ENCODE measurements around the gene SOAT1.

GRCh38 chr1:179351281-179351680 is 57.7 kb downstream of the SOAT1 start:
- TF ChIP-seq, protein P1, sequence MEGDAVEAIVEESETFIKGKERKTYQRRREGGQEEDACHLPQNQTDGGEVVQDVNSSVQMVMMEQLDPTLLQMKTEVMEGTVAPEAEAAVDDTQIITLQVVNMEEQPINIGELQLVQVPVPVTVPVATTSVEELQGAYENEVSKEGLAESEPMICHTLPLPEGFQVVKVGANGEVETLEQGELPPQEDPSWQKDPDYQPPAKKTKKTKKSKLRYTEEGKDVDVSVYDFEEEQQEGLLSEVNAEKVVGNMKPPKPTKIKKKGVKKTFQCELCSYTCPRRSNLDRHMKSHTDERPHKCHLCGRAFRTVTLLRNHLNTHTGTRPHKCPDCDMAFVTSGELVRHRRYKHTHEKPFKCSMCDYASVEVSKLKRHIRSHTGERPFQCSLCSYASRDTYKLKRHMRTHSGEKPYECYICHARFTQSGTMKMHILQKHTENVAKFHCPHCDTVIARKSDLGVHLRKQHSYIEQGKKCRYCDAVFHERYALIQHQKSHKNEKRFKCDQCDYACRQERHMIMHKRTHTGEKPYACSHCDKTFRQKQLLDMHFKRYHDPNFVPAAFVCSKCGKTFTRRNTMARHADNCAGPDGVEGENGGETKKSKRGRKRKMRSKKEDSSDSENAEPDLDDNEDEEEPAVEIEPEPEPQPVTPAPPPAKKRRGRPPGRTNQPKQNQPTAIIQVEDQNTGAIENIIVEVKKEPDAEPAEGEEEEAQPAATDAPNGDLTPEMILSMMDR (IDR thresholded peaks at IDR 0.05; ENCODE audit: poor library complexity) = no peak
- TF ChIP-seq EZH2 (IDR thresholded peaks at IDR 0.05; ENCODE audit: borderline replicate concordance) (no peak), EZH2phosphoT487 (IDR thresholded peaks at IDR 0.05; ENCODE audit: low read depth, severe bottlenecking, unreplicated experiment) (no peak)

Data from hepatocyte (in vitro differentiated cells).